ENCODE measurements around the gene NDUFB3. TPM values are rescaled to one million over a fixed set of nuclear protein-coding genes. Genes with fewer than 3 reads are reported as not detected.

NDUFB3 gene
- total and polyA plus RNA-seq, 2 donors (not counting 3 experiments of a cell fraction or from before 2014, with no cell fraction given): 65.6 to 96.7 TPM

DNA sequence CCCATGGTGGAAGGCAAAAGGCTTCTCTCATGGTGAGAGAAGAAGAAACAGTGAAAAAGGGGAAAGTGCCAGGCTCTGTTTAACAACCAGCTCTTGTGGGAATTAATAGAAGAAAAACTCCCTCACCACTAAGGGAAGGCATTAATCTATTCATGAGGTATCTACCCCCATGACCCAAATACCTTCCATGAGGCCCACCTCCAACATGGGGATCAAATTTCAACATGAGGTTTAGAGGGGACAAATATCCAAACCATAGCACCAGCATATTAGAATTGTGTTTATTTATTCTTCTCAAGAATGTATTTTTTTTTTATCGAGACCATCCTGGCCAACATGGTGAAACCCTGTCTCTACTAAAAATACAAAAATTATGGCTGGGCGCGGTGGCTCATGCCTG is 39.3 kb downstream of the NDUFB3 start:
- no TSS peak for BruUV-seq (replicated peaks)
- no peaks in the 10 kb centered on the region for H4K20me1 ChIP-seq (replicated peaks; ENCODE audit: control insufficient read depth, extremely low read depth, insufficient read depth, low read length)
- no peak for TF ChIP-seq POLR2AphosphoS5 (IDR thresholded peaks at IDR 0.05; ENCODE audit: insufficient read depth, low read depth, low read length)
- TF ChIP-seq EZH2 (IDR thresholded peaks at IDR 0.05; ENCODE audit: borderline replicate concordance, low read depth, low read length, severe bottlenecking): no peak
- no peak for TF ChIP-seq FOS (IDR thresholded peaks at IDR 0.05; ENCODE audit: borderline replicate concordance, insufficient read depth, low read length)
- TF ChIP-seq MYC (IDR thresholded peaks at IDR 0.05; ENCODE audit: low read depth, low read length): no peak
- TF ChIP-seq JUN (IDR thresholded peaks at IDR 0.05; ENCODE audit: borderline replicate concordance, insufficient read depth, insufficient read length, low read depth): no peak
- dilution Hi-C loops (cut with MboI; ENCODE audit: extremely low pct_ligation_motif_present, low sequenced_read_pairs): no loop called here
- H3K36me3 ChIP-seq (ENCODE audit: control insufficient read depth in 2 of 2, extremely low read depth in 1 of 2, insufficient read depth in 2 of 2, low read length in 2 of 2): no peaks in the 10 kb centered on the region
- peaks cover 2% of the 10 kb centered on the region for H3K79me2 ChIP-seq (ENCODE audit: control insufficient read depth, insufficient read depth, low read length)
- H3K4me1 ChIP-seq (ENCODE audit: control insufficient read depth, extremely low read depth, insufficient read depth, low read length): peaks cover 17% of the 10 kb centered on the region
- FAIRE-seq: no peak
- no peaks in the 10 kb centered on the region for H3K27me3 ChIP-seq (ENCODE audit: control insufficient read depth in 2 of 2, insufficient read depth in 2 of 2, low read length in 2 of 2)
- no peak for DNase-seq (ENCODE audit: low read depth, low spot score)
- H3K4me2 ChIP-seq (ENCODE audit: insufficient read depth, low read length): no peak overlapping the region
- H3K4me3 ChIP-seq (replicated peaks in 1 of 3; ENCODE audit: insufficient read depth in 1 of 3, low read depth in 1 of 3, low read length in 3 of 3): no peak overlapping the region
- H3K9me3 ChIP-seq (replicated peaks; ENCODE audit: control insufficient read depth, insufficient read depth, low read length): no peaks in the 10 kb centered on the region
- H3K9ac ChIP-seq (replicated peaks; ENCODE audit: extremely low read depth, insufficient read depth, low read length): no peak overlapping the region
- POLR2A ChIA-PET: no interaction called here
- no peak overlapping the region for H2AFZ ChIP-seq (ENCODE audit: low read depth, low read length)
- intact Hi-C loops (cut with micrococcal nuclease): no loop called here
- no peak overlapping the region for H3K27ac ChIP-seq (ENCODE audit: insufficient read depth, low read depth, low read length)
- CTCF ChIA-PET: interaction anchor here (1.7 to 3.0 kb wide), 4 partner anchors 10 to 66 kb away, joined by 4 to 7 read pairs (median 7); no protein-coding TSS in a partner anchor
- no peaks in the 10 kb centered on the region for H3K9me1 ChIP-seq (replicated peaks; ENCODE audit: control insufficient read depth, extremely low read depth, insufficient read depth, low read length)

DNA sequence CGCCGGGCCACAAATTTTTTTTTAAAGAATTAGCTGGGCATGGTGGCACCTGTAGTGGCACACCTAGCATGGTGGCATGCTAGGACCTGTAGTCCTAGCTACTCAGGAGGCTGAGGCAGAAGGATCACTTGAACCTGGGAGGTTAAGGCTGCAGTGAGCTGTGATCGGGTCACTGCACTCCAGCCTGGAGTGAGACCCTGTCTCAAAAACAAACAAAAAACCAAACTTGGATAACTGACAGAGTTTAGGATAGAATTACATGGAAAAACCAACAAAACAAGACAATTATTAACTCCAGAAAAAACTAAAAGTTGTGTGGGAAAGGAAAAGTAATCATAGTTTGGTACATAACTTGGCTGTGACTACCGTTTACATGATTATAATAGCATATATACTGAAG is 42.5 kb downstream of the NDUFB3 start:
- Histone ChIP-seq H3K9me3 (replicated peaks; ENCODE audit: control insufficient read depth, insufficient read depth, low read length) (no peaks in the 10 kb centered on the region), H3K9me1 (replicated peaks; ENCODE audit: control insufficient read depth, extremely low read depth, insufficient read depth, low read length) (no peaks in the 10 kb centered on the region), H3K4me2 (ENCODE audit: insufficient read depth, low read length) (peak overlapping the region; percentile 16), H3K36me3 (ENCODE audit: control insufficient read depth in 2 of 2, extremely low read depth in 1 of 2, insufficient read depth in 2 of 2, low read length in 2 of 2) (no peaks in the 10 kb centered on the region), H3K9ac (replicated peaks; ENCODE audit: extremely low read depth, insufficient read depth, low read length) (no peak overlapping the region), H3K27me3 (ENCODE audit: control insufficient read depth in 2 of 2, insufficient read depth in 2 of 2, low read length in 2 of 2) (no peaks in the 10 kb centered on the region), H3K27ac (ENCODE audit: insufficient read depth, low read depth, low read length) (no peak overlapping the region), H3K79me2 (ENCODE audit: control insufficient read depth, insufficient read depth, low read length) (peaks cover 16% of the 10 kb centered on the region), H4K20me1 (replicated peaks; ENCODE audit: control insufficient read depth, extremely low read depth, insufficient read depth, low read length) (no peaks in the 10 kb centered on the region), H3K4me3 (replicated peaks in 1 of 3; ENCODE audit: insufficient read depth in 1 of 3, low read depth in 1 of 3, low read length in 3 of 3) (peak overlapping the region in 1 of 3 experiments; percentile 12), H2AFZ (ENCODE audit: low read depth, low read length) (no peak overlapping the region), H3K4me1 (ENCODE audit: control insufficient read depth, extremely low read depth, insufficient read depth, low read length) (peaks cover 31% of the 10 kb centered on the region)
- FAIRE-seq (peak; percentile 8), DNase-seq (ENCODE audit: low read depth, low spot score) (peak; percentile 16)
- BruUV-seq (replicated peaks): no TSS peak
- ChIA-PET POLR2A (interaction anchor here (1.2 kb wide), 1 partner anchor 44 kb away, joined by 3 read pairs; no protein-coding TSS in a partner anchor), CTCF (interaction anchor here (0.6 to 5.4 kb wide), 6 partner anchors 13 to 213 kb away, joined by 3 to 140 read pairs (median 4); no protein-coding TSS in a partner anchor)
- intact Hi-C loops (cut with micrococcal nuclease) (no loop called here), dilution Hi-C loops (cut with MboI; ENCODE audit: extremely low pct_ligation_motif_present, low sequenced_read_pairs) (no loop called here)
- TF ChIP-seq POLR2AphosphoS5 (IDR thresholded peaks at IDR 0.05; ENCODE audit: insufficient read depth, low read depth, low read length) (no peak), GATA2 (IDR thresholded peaks at IDR 0.05; ENCODE audit: insufficient read depth, insufficient read length, low read depth, low read length) (no peak), POLR2A (IDR thresholded peaks at IDR 0.05; ENCODE audit: low read depth, low read length) (no peak), MYC (IDR thresholded peaks at IDR 0.05; ENCODE audit: low read depth, low read length) (no peak), JUN (IDR thresholded peaks at IDR 0.05; ENCODE audit: borderline replicate concordance, insufficient read depth, insufficient read length, low read depth) (no peak), EZH2 (IDR thresholded peaks at IDR 0.05; ENCODE audit: borderline replicate concordance, low read depth, low read length, severe bottlenecking) (no peak), FOS (IDR thresholded peaks at IDR 0.05; ENCODE audit: borderline replicate concordance, insufficient read depth, low read length) (no peak)
- TF ChIP-seq, protein P1, sequence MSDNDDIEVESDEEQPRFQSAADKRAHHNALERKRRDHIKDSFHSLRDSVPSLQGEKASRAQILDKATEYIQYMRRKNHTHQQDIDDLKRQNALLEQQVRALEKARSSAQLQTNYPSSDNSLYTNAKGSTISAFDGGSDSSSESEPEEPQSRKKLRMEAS (IDR thresholded peaks at IDR 0.05; ENCODE audit: insufficient read depth, insufficient read length): no peak
- TF ChIP-seq, protein P2, sequence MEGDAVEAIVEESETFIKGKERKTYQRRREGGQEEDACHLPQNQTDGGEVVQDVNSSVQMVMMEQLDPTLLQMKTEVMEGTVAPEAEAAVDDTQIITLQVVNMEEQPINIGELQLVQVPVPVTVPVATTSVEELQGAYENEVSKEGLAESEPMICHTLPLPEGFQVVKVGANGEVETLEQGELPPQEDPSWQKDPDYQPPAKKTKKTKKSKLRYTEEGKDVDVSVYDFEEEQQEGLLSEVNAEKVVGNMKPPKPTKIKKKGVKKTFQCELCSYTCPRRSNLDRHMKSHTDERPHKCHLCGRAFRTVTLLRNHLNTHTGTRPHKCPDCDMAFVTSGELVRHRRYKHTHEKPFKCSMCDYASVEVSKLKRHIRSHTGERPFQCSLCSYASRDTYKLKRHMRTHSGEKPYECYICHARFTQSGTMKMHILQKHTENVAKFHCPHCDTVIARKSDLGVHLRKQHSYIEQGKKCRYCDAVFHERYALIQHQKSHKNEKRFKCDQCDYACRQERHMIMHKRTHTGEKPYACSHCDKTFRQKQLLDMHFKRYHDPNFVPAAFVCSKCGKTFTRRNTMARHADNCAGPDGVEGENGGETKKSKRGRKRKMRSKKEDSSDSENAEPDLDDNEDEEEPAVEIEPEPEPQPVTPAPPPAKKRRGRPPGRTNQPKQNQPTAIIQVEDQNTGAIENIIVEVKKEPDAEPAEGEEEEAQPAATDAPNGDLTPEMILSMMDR (IDR thresholded peaks at IDR 0.05; ENCODE audit: extremely low read depth in 1 of 2, insufficient read depth in 1 of 2, low read depth in 1 of 2, low read length in 2 of 2): no peak
